Superior temporal gyrus (tissue), 1 donor: Measurements from ENCODE around the gene GALNT15.
A peak's percentile ranks its signal among the peaks of the same experiment; 100 is the strongest.

Experiments used
- DNase-seq: peaks from one replicate; pipeline ENCODE4 v3.0.0-alpha.2; 2016; ENCODE audit errors: extremely low spot score

GALNT15 gene

DNA sequence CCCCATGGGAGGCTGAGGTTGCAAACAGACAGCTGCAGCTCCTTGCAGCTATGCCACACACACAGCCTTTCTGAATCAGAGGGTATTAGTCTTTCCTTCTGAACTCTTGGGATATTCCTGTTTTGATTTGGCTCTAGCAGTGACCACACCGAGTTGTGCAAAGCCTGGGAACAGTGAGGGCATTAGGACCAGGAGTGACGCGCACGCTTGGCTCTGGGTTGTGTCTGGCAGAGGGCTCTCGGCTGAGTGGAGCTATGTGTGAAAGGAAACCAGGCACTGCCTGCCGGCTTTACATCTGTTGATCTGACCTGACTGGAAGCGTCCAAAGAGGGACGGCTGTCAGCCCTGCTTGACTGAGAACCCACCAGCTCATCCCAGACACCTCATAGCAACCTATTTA lies at the start of gene GALNT15:
Gene GALNT15 (plus strand): TSS at position 292 of the 400 bp plus-strand sequence. CDS start 472 bp downstream, outside the sequence.
- DNase-seq, result peak; percentile 94

GRCh38 chr3:16126634-16127033 lies 47.8 kb upstream of the GALNT15 start:
- DNase-seq, result no peak

DNA sequence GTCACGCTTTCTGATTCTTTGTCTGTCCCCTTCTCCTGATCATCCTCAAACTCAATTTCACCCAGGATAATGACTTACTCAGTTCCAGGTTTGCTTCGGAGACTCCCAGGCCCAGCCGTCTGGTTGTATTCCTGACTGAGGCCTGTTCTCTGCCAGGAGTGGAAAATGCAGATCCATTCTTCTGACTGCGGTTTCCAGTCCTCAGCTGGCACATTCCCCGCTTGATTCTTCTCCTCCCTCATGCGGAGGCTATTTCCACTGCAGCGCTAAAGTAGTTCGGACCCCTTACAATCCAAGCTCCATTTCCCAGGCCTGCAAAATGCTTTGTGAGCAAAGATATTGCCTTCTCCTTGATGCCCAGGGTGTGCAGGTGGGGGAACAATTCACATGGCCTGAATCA lies 47.2 kb upstream of the GALNT15 start:
- no peak for DNase-seq

DNA sequence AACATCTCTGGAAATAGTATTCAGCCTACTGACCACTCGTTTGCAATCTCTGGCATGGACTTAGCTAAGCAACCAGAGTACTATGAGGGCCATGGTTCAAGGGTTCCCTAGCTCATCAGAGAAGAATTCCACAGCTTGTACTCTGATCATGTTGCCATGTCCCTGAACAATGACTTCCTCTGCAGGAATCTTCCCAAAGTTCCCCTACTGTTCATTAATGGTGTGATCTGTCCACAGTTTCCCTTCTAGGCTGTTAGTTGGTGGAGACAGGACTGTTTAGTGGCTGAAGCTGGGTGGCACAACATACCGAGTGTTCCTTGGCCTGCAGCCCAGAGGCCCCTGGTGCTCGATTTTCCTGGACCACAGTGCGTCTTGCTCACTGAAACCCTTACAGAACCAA lies 44.4 kb upstream of the GALNT15 start:
- DNase-seq, result no peak

GRCh38 chr3:16132190-16132589 lies 42.3 kb upstream of the GALNT15 start:
- no peak for DNase-seq

DNA sequence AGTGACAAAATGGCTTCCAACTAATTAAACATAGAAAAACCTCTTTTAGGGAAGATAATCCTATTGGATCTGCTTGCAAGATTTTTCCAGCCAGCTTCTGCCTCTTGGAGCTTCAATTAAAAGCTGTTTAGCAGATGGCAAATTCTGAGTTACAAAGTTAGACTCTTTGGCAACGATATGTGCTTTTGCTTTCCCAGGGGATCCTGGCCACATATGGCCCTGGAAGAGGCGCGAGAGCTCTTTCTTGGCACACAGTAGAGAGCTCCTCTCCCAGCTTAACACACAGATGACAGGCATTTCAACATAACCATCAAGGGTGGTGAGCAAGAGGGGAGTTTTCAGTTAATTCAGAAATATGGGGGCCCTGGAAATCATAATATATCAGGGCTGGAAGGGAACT lies 41.6 kb upstream of the GALNT15 start:
- DNase-seq, result peak; percentile 75

- DNase-seq, result no peak
These were observed 40.1 kb upstream of the GALNT15 start for GRCh38 chr3:16134173-16134928.

- peak; percentile 73 for DNase-seq
These were observed 38.4 kb upstream of the GALNT15 start for GRCh38 chr3:16136055-16136454.

DNA sequence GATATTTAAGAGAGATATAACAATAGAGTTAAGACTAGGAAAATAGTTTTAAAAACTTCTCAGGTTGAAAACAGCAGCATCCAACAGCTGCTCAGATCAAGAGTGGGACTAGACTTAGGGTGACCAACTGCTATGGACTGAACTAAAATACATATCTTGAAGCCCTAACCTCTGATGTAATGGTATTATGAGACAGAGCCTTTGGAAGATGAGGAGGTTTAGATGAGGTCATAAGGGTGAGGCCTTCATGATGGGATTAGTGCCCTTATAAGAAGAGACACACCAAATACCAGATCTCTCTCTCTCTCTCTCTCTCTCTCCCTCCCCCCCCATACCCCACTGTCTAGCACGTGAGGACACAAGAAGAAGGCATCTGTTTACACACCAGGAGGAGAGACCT lies 37.4 kb upstream of the GALNT15 start:
- no peak for DNase-seq

DNA sequence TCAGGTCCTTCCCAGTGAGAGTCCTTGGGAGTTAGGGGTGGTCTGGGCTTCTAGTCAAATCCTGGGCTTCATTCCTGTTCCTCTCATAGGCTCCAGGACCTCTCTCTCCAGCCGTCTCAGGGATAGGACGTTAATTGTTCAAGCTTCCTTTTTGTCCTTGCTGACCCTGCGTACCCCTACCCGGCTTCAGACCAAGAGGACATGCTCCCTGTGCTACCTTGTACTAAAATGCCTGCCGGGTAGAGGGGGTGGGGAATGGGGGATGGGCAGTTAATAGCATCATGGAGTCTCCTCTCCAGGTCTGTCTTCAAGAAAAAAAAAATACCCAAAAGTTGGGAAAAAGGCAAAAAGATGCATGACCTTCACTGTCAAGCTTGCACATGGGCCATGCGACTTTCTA lies 36.5 kb upstream of the GALNT15 start:
- no peak for DNase-seq

DNA sequence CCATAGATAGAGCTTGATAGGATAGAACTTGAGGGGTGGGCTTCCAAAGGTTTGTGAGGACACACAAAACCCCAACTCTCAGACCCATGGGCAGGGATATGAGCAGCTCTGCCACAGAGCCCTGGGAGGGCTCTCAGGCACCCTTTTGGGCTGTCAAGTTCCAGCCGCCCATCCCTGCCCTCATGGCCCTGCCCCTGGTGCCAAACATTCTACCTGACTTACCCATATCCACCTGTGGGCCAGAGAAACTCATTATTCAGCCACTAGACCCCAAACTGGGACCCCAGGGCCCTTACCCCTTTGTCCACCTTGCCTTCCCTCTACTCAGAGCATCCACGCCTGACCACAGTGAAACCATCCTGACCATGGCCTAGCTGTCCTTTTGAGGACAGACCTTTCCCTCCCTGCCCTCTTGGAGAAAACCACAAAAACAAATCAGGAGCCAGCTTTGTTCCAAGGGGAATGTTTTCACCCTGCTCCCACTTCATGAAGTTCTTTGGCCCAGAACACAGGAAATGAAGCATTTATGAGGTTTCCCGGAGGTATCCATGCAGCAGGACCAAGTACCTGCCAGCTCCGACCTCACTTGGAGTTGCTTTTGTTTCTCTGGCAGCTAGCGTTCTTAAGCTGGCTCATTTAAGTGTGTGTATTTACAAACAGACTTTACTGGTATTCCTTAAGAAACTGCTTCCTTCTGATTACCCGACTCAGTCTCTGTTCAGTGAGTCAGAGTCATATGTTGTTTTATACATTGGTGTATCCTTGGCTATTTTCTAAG lies 34.2 kb upstream of the GALNT15 start:
- no peak for DNase-seq

GRCh38 chr3:16140894-16141285 lies 33.6 kb upstream of the GALNT15 start:
- DNase-seq, result no peak

DNA sequence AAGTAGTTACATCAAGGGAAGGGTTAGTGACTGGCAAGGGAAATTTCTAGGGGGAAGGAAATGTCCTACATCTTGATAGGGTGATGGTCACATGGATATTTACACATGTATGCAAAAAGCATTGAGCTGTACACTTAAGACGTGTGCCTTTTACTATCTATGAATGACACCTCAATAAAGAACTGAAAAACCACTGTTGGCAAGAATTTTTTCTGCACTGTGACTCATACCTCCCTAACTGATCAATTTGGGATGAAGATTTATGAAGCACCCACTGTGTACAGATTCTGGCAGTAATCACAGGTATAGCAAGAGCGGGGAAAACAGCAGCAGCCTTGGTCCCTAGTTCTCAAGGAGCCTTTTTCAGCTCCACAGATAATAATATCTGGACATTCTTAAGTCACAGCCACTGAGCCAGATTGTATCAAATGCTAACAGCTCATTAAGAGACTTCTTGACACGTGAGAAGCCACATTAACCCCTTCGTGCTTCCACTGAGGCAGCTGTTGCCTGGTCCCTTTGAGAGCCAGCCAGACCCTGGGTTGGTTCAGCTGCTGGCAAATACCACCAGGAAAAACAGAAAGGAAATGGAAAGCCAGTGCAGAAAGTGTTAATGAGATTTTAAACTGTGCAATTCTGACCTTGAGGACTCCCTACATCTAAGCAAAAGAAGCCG lies 32.0 kb upstream of the GALNT15 start:
- no peak for DNase-seq

GRCh38 chr3:16143861-16144447 lies 30.5 kb upstream of the GALNT15 start:
- DNase-seq, result no peak

DNA sequence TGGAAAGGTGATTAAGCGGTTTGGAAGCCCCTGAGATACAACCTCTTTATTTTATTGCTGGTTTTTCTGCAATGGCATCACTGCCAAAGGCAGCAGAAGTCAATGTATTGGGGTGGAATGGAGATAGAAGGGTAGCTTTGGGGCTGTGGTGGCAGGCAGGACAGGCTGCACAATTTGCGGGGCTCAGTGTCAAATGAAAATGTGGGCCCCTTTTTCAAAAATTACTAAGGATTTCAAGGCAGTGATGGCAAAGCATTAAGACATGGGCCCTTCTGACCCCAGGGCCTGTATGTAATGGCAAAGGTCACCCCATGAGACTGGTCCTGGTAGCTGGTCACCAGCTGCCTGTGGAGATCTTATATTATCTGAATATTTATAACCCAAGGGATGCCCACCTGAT lies 29.3 kb upstream of the GALNT15 start:
- no peak for DNase-seq

GRCh38 chr3:16146015-16146730 lies 28.3 kb upstream of the GALNT15 start:
- no peak for DNase-seq

GRCh38 chr3:16147220-16147994 lies 27.1 kb upstream of the GALNT15 start:
- DNase-seq, result no peak

- no peak for DNase-seq
These were observed 26.3 kb upstream of the GALNT15 start for GRCh38 chr3:16148213-16148612.

- DNase-seq, result no peak
These were observed 25.7 kb upstream of the GALNT15 start for GRCh38 chr3:16148783-16149182.

- DNase-seq, result no peak
These were observed 24.2 kb upstream of the GALNT15 start for GRCh38 chr3:16150285-16150684.

DNA sequence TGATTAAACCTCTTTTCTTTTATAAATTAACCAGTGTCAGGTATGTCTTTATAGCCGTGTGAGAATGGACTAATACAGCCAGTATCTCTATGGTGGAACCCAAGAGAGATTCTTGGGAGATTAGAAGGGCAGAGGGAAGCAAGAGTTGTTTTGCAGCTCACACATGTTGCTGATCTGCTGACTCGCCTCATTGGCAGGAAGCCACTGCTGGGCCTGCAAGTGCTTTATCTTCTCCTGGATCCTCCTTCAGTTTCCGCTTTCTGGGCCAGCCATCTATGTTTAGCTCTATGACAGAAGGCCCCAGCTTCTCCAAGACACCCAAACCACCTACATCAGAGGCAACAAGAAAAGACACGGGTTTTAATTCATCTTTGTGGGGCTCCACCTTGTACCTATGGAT lies 23.4 kb upstream of the GALNT15 start:
- DNase-seq, result peak; percentile 77
